CD4-positive, alpha-beta T cell treated with Interleukin-17A for 1 hour (primary cell): ENCODE data around the gene ZNF605.
"Not testable (repeated sequence)": the region's sequence is repeated elsewhere in the genome, so short reads cannot be mapped to it uniquely, and the experiment has no call there.

Source experiments
- DNase-seq: peaks from one replicate; pipeline ENCODE4 v3.0.0-alpha.2; 2020

ZNF605 gene

DNA sequence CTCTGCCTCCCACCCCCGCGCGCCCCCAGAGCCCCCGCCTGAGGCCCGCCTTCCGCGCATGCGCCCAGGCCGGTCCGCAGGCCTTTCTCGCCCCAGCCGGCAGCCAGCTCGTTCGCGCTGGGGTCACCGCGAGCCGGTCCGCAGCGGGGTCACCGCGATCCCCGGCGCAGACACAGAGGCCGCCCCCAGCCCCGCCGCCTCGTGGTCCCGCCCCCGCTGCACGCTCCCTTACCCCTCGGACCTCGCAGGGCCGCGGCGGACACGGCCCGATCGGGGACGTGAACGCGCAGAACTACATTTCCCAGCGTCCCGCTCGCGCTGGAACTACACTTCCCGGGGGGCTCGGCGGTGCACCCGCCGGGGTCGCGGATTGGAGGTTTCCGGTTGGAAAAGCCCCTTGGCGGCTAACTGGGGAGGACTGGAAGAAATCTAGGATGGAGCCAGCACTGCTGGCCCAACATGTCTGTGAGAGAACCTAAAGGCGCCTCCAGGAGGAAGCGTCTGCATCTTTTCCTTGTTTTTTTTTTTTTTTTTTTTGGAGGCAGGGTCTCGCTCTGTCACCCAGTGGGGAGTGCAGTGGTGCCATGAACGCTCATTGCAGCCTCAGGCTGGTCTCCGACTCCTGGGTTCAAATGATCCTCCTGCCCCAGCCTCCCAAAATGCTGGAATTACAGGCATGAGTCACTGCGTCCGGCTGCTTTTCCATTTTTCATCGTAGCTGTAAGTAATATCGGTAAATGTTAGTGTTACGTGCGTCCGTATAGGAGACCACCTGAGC, at the start of gene ZNF605:
ZNF605 (minus strand) TSS at position 296 of the 778 bp plus-strand sequence. CDS start 10,671 bp downstream, outside the sequence.
- DNase-seq = peak; percentile 91

DNA sequence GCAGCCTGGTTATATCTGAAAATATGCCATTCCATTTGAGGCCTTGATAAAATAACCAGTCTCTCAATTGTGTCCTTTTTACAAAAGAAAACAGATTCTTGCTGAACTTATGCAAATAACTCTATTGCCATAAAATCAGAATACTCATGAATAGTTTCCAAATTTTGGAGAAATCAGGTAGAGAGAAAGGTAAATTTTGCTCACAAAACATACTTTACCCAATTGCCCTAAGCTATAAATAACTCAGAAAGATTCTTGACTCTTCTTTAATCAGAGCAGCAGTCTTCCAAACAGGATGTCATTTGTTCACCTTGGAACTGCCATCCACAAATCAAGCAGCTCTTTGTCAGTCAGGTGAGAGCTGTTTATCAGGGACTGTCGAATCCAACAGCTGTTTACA, 42.6 kb upstream of the ZNF605 start:
- no peak for DNase-seq

DNA sequence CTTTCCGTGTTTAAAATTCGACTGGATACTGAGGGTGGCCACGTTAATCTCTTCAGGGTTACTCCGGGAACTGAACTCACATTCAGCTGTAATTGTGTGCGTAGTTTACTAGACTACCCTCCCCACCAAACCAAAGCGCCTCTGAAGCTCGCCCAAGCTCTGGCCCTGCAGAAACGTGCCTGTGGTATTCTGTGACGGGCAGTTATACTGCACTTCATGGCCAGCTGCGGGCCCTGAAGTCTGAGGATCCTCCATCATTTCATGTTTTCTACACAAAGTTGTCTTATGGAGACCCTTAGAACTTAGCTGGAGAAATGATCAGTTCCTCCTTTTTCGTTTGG, 30.7 kb upstream of the ZNF605 start:
- no peak for DNase-seq

DNA sequence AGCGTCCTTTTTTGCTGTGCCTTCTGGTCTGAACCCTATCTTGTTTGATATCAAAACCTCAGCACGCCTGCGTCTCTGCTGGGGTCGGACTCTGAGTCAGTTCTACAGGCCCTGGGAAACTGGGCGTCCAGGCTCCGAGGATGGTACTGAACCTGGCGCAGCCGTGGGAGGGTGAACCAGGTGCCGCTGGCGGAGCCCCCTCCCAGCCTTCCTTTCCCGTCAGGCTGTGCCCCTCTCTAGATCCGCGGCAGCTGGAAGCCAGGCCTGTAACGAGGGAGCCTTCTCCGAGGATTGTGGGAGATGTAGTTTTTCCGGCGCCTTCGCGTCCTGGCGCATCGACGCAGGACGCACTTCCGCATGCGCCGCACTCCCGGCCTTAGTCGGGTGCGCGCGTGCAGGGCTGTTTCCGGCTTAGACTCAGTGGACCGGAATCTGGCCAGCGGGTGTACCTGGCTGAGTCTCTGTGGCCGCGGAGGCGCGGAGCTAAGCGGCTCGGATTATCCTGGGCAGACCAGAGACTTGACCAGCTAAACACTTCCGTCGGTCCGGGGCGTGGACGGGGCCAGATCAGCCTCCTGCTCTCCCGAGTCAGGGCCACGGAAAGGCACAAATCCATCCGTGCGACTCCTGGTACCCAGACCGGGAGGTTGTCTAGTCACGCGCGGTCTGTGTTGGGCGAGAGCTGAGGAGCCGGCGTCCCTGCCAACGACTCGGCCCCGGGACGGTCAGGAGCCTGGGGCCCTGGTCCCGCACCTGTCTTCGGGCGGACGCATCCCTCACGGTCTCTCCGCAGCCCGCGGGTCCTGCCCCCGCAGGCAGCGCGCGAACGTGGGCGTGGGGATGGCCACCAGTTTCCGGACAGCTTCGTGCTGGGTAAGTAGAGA, 30.1 kb upstream of the ZNF605 start, which contains the start of gene ZNF26:
ZNF26 (plus strand) TSS at position 367 of the 884 bp plus-strand sequence; CDS start at position 841, 474 bp downstream.
- peak; percentile 92 for DNase-seq

DNA sequence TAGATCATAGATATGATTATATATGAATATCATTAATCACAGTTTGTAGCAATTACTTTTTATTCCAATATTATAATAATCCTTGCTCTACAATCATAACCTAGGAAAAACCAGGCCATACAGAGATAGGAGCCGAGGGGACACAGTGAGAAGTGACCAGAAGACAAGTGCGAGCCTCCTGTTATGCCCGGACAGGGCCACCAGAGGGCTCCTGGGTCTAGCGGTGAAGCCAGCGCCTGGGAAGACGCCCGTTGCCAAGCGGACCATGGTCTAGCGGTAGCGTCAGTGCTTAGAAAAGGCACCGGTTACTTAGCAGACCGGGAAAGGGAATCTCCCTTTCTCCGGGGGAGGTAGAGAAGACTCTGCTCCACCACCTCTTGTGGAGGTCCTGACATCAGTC, 20.8 kb upstream of the ZNF605 start:
- DNase-seq = not testable (repeated sequence)

DNA sequence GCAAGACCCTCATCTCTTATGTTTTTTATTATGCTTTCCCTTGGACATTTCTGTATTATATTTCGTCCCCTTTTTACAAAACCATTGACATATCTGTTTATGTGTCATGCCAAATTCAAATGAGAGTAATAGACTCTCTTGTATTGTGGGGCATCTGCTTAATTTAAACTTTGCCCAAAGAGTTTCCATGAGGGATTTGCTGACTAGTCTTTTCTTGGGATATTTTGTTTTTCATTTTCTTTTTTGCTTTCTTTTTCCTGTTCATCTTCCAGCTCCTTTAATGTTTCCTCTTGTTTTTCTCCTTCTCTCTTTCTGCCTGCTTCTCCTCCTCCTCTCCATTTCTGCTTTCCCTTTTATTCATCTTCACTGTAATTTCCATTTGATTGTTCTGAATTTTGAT, 16.3 kb upstream of the ZNF605 start:
- no peak for DNase-seq

DNA sequence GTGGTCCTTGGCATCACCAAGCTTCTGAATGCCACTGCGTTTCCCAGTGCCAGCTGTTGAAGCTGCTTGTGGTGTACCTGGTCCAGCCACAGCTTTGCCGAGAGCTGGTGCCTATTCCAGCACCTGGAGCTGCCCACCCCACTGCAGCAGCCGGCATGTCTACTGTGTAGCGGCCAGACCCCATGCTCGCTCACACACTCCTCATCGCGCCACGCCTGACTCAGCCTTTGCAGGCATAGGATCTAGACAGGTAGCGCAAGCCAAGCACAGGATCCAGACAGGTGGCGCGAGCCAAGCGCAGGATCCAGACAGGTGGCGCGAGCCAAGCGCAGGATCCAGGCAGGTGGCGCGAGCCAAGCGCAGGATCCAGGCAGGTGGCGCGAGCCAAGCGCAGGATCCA, 11.6 kb upstream of the ZNF605 start:
- no peak for DNase-seq

DNA sequence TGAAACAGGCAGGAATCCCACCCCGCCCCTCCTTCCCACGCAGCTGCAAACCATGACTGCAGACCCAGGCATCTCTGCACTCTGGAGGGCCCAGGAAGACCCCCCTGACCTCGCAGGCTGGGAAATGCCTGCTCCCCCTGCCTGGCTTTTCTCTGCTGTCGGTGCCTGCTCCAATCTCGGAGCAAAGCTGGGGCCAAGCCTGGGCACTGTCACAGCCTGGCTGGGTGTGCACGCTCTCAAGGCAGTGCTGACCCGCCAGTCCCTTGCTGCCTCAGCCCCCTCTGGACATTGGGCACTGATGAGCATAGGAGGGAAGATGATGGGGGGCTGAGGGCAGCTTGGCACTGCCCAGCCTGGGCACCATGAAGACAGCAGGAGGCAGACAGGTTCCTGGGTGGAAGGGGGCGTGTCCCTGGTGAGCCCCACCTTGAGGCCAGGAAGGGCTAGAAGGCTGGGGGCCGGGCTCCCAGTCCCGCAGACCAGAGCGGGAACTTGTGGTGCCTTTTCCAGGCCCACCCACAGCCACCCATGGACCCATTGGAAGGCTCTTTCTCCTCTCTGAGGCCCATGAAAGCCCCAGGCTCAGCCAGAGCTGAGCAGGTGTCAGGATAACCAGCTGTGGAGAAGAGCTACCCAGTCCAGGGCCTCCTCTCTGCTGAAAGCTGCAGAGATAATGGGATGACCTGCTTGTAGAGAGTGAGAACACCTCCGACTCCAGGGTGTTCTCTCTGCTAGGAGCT, 10.7 kb upstream of the ZNF605 start:
- DNase-seq = no peak

DNA sequence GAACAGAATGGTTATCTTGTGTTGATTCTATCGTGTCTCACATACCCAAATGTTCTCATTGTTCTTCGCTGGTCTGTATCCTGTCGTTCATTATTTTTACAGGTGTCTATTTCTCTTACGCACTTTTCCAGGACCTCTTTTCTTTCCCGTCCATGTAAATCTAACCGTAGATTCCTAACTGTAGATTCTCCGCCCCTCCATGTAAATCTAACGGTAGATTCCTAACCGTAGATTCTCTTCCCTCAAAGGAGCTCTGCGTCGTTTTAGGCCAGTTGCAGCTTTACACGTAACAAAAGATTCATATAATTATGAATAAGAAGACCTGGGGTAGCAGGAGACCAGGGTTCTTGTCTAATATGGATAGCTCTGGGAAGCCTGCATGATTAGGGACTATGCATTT, 9.7 kb upstream of the ZNF605 start:
- DNase-seq = no peak

DNA sequence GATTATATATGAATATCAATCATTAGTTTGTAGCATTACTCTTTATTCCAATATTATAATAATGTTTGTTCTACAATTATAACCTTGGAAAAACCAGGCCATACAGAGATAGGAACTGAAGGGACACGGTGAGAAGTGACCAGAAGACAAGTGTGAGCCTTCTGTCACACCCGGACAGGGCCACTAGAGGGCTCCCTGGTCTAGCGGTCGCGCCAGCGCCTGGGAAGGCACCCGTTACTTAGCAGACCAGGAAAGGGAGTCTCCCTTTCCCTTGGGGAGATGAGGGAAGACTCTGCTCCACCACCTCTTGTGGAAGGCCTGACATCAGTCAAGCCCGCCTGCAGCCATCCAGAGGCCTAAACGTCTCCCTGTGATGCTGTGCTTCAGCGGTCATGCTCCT, 7.8 kb upstream of the ZNF605 start:
- DNase-seq = not testable (repeated sequence)

DNA sequence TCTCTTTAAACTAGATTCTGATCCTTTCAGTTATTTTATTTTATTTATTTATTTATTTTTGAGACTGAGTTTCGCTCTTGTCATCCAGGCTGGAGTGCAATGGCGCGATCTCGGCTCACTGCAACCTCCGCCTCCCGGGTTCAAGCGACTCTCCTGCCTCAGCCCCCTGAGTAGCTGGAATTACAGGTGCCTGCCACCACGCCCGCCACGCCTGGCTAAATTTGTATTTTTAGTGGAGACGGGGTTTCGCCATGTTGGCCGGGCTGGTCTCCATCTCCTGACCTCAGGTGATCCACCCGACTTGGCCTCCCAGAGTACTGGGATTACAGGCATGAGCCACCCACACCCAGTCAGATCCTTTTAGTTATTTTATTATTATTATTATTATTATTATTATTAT, 5.7 kb upstream of the ZNF605 start:
- not testable (repeated sequence) for DNase-seq

DNA sequence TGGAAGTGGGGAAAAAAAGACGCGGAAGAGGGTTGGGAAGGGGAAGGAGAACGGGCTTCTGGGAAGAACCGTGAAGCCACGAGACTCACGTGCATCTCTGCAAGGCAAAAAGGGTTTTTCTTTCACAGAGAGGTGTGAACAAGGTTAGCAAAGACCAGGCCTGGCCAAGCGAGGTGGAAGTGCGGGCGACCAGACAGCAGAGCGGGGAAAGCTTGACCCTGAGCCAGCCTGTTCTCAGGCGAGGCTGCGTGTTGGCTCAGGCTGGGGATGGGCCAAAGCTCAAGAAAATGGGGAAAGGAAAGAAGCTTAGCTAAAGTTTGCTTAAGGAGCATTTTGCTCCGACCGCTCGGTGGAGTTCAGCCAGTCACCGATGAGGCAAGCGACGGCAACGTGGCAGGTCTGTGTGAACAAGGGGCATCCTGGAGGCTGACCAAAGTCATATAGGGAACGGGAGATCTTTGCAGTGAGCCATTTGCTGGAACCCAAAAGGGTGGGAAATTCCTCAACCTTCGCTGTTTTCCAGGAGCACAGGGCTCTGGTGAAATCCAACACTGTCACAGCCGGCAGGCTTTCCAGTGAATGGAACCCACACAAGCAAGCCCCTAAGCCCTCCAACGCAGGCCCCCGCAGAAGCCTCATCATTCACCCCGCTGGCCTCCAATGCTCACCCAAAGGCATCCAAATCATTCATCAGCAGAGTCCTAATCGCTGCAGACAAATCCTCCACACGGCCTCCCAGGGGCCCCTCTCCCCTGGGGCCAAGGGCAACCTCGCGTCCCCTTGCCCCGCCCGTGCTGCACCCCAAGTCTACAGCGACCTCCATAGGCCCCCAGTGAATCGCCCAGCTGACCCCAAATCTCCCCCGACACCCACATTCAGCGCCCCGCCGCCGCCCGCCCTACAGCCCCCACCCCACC, 754 bp downstream of the ZNF605 start:
- DNase-seq = no peak

DNA sequence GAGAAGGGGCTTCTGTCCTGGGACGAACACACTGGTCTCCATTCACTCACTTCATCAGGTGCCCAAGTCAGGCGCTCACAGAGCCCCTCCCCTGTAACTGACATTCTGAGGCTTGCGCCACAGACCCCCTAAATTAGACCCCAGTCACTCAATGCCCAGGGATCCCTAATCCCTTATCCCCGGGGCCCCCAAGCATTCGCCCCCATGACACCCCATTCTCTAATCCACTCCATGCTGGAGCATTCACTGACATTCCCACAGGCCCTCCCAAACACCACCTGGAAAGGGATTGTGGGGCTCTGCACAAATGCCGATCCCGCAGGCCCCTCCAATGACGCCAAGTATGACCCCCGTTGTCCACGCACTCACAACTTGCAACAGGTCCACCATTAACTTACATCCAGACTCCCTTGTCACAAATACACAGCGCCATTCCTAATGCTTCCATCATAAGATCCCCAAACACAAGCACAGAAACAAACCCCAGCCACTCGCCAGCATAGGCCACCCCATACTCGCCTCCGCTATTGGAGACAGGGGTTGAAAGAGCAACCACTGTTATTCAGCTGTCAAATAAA, 1.5 kb downstream of the ZNF605 start:
- no peak for DNase-seq

DNA sequence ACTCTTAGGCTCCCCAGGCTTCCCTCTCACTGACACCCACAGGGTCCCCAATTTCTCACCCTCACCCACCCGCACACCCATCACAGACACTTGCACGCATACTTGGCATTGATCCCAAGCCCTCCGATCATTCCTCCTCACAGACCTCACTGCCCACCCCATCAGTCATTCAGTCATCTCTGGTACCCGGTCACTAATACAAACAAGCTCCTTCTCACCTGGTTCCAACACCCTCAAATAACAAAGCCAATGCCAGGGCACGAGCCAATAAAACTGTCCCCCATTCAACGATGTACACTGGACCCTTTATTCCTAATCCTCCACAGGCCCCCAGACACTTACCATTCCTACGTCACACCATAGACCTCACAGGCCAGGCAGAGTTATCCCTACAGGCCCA, 2.3 kb downstream of the ZNF605 start:
- DNase-seq = no peak

DNA sequence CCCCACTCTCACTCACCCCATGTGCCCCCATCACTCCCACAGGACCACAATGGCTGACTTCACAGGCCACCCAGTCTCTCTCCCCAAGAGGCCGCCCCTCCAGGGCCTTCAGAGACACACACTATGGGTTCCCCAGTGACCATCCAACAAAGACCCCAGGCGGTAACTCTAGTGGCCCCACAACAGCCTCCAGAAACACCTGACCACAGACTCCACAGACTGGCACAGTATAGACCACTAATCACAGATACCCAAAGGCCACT, 3.0 kb downstream of the ZNF605 start:
- DNase-seq = no peak

DNA sequence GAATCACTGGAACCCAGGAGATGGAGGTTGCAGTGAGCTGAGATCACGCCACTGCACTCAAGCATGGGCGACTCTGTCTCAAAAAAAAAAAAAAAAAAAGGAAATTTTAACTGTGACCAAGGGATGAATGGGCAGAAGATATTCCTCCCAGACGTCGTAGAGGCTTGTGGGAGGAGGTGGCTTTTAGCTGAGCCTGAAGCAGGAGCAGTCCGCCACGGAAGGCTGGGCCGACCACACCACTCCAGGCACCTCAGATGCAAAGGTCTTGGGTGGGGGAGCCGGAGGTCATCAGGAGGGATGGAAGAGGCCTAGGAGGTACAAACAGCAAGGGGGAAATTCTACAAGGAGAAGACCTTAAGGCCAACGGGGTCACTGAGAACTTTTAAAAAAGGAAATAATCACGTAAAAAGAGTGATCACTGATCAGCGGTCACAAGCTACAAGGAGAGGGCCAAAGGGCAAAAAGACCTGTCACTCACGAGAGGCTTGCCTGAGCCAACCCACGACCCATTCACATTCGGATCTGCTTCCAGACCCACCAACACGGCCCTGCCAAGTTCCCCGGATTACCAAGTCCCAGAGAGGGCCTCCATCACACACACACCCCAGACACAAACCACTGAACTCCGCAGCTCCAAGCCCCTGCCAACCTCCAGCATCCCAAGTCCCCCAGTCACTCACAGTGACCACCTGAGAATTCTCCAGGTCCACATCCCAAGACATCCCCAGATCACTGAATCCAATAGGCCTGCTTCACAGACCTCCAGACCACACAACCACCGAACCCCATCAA, 3.5 kb downstream of the ZNF605 start:
- no peak for DNase-seq

DNA sequence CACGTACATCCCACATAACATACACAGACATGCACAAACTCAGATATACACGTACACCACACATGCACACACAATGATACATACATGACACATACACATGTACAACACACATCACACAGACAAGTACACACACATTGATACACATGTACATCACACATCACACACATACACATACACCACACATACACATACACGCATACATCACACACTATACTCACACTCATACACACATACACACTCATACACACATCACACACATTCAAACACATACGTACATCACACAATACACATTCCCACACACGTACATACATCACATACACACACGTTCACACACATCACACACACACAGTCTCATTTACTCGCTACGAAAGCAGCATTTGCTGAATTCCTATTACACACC, 4.5 kb downstream of the ZNF605 start:
- DNase-seq = no peak

DNA sequence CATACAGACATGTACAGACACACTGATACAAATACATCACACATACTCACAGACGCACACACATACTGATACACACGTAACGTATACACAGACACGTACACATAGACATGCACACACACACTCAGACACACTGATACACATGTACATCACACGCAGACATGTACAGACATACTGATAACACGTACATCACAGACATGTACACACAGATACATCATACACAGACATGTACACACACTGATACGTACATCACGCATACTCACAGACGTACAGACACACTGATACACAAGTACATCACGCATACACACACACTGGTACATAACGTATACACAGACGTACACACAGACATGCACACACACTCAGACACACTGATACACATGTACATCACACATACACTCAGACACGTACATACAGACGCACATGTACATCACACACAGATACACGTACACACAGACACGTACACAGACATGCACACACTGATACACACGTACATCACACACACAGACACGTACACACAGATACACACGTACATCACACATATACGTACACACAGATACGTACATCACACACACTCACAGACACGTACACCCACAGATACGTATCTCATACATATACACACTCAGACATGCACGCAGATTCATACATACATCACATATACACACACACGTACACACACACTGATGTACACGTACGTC, 5.1 kb downstream of the ZNF605 start:
- DNase-seq = no peak

DNA sequence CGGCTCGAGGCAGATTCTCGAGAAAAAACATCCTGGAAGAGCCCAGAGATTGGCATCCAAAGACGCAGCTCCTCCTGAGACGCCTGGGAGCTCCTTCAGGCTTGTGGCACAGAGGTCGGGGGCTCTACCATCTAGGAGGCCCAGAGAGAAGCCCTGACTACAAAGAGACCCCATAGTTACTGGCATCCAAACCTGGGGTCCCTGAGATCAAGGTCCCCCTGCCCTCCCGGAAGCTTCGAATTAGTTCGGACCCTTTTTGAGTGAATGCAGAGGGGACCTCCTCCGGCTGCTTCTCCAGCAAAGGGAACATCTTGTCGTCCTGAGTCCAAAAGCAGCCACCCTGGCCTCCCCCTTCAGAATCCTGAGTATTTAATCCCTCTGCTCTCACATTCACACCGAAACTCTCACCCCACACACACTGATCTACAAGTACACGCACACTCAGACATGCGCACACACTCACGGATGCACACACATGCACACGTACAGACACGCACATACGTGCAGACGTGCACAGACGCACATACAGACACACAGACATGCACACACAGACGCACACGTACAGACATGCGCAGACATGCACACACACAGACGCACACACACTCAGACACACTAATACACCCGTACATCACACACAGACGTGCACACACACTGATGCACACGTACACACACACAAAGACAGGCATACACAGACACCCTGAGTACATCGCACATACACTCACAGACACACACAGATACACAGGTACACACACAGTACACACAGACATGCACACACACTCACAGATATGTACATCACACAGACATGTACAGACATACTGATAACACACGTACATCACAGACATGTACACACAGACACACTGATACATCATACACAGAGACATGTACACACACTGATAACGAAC, 5.9 kb downstream of the ZNF605 start:
- DNase-seq = no peak
